GM18868 (cell line): ENCODE data around the gene ALLC.
"Not testable (repeated sequence)": the region's sequence is repeated elsewhere in the genome, so short reads cannot be mapped to it uniquely, and the experiment has no call there.

Experiments
- ATAC-seq: cut with Tn5 transposase; IDR thresholded peaks from one replicate; pipeline ENCODE4 v1.9.1; 2021; ENCODE audit warnings: mild to moderate bottlenecking, moderate library complexity; ENCODE audit not compliant: unreplicated experiment

The ALLC gene

GRCh38 chr2:3654011-3654410 lies 4.0 kb upstream of the ALLC start:
- no peak for ATAC-seq

DNA sequence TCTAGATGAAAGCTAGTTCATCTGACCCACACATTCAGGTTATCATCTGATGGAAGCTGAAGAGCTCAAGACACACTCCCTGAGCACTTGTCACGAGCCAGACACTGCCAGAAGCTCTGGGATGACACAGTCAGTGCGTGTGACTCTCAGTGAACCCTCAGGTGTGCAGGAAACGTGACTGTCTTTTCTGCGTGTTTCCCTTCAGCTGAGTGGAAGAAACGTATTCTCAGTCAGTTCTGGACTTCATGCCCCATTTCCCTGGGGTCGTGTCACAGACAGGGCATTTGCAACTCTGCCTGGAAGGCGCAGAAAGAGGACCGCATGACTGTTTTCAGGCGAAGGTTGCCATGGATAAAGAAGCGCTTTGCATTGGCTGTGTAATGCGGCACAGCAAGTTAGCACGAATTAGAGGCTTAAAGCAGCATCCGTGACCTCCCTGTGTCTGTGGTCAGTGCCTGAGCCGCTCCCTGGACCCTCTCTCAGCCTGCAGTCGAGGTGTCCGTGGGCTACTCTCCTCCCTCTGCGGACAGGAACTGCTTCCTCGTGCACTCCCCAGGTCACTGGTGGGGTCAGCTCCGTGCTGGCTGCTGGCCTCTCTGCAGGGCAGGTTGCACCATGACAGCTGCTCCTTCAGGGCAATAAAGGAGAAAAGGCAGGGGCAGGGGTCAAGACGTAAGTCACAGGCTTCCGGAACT lies 3.3 kb upstream of the ALLC start:
- no peak for ATAC-seq

GRCh38 chr2:3655871-3656761 lies 1.9 kb upstream of the ALLC start:
- no peak for ATAC-seq

GRCh38 chr2:3656762-3657721 lies 958 bp upstream of the ALLC start:
- ATAC-seq, result no peak

DNA sequence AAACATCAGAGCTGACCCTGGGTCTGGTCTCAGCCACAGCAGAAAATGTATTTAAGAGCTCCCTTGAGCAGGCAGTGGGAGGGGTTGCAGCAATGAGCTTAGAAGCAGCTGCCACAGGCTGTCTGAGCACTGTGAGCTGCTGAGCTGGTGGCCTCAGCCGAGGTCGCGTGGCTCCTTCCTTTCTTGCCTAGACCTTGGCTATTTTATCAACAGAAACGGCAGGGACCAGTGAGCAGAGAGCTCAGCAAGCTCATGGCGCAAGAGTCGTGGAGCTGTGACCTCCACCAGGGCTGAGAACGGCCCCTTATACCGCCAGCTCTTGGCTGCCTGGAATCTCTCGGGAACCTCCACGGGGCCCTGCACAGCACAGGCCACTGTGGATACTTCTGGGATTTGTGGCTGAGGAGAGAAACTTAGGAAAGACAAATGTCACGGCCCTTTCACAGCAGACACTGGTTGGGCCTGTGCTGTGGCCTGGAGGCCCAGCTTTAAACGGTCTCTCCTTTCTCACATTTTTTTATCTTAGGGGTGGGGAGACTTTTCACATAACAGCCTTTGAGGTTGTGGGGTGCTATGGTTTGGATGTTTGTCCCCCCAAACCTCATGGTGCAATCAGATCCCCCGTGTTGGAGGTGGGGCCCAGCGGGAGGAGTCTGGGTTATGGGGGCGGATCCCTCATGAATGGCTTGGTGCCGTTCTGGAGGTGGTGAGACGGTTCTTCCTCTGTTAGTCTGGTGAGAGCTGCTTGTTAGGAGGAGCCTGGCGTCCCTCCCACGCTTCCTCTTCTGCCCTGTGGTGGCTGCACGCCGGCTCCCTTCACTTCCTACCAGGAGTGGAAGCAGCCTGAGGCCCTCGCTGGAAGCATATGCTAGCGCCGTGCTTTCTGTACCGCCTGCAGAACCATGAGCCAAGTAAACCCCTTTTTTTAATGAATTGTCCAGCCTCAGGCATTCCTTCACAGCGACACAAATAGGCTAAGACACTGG lies 1.7 kb downstream of the ALLC start:
- no peak for ATAC-seq

GRCh38 chr2:3660640-3661039 lies 2.6 kb downstream of the ALLC start:
- not testable (repeated sequence) for ATAC-seq

- no peak for ATAC-seq
These were observed 3.2 kb downstream of the ALLC start for GRCh38 chr2:3661149-3661660.

DNA sequence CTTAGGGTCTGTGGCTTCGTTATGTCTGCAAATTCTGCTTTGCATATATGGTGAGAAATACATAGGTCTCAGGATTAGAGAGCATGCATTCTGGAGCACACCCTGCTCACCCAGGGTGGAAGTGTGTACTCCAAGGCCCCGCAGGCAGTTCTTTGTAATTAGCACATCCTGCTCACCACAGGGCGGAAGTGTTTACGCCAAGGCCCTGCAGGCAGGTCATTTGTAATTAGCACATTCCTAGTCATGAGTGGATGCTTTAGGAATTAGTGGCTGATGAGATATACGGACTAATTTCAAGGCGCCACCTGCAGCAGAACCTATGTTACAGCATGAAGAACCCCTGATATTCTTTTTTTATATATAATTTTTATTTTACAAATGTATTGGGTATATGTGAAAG lies 4.2 kb downstream of the ALLC start:
- ATAC-seq, result no peak

DNA sequence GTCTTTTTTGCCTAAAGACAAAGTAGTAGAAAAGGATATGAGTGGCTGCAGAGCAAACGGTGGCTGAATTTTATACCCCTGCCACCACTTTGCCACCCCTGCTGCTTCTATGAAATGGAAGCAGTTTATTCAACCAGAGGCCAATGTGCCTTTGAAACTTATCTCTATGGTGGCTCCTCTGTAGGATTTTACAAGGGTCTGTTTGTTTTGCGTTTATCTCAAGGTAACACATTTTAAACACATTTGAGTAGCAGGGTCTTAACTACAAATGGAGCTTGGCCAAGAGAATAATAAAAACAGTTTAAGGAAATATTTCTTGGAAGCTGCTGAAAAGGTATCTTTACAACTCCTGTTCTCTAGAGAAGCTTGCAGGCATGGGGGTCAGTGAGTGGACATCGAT lies 6.1 kb downstream of the ALLC start:
- no peak for ATAC-seq

DNA sequence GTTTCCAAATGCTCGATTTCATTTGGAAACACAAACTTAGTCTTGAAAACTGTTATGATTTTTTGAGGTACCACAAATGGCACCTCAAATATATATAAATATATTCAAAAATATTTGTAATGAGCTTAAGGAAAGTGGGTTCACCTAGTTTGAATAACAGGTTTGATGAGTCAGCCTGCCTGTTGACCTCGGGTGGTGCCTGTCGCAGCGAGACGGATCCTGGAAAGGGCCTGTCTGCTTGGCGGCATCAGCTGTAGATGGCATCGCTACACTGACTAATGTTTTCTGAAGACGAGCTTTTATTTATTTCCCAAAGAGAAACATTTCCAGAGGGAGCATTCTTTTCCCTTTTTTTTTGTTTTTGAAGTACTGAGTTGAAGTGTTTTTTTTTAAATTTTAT lies 6.9 kb downstream of the ALLC start:
- no peak for ATAC-seq

DNA sequence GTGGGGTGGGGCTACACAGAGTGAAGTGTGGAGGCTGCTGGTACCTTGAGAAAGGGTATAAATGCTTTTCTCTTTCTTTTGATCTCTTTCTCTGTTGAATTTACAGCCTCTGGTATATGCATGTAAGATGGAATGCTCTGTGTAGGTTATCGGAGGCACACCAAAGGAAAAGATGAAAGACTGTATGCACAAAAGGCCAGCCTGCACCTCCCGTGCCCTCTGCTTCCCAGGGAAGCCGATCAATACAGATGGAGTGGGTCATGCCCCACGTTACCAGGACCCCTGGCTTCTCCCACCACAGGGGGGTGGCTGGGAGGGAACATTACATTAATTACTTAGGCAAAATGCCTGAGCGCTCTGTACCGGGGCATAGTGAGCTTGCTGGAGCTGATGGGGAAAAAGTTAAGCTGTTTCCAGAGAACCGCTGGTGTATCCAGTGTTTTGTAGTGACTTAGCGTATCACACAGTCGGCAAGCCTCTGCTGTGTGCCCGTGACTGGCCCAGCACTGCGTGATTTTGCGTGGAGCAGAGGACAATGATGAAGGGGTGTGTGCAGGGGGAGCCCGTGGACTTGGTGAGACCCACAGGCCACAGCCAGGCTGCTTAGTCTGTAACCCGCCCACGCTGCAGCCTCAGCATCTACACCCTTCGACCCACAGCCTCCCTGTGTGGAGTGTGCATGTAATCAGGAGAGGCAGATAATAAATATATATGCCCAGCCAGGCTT lies 8.0 kb downstream of the ALLC start:
- no peak for ATAC-seq

GRCh38 chr2:3666613-3666975 lies 8.6 kb downstream of the ALLC start:
- ATAC-seq, result no peak

DNA sequence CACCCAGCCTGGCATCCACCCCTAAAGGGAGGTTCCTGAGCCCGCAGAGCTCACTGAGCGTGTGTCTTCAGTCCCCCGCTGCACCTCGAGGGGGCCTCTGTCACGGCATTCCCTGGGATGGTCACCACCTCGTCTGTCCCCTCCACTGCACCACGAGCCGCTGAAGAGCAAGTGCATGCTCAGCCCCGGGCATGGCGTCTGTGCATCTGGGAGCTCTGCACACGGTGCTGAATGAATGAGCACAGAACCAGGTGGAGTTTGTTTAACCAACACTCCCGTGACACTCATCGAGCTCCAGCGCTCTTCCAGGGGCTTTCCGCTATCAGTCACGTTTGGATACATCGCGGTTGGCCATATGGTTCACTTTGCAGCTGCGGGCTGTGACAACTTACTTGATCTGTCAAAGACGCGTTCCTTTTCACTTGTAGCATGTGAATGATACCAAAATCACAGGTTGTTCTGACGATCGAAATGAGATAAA lies 9.2 kb downstream of the ALLC start:
- no peak for ATAC-seq

DNA sequence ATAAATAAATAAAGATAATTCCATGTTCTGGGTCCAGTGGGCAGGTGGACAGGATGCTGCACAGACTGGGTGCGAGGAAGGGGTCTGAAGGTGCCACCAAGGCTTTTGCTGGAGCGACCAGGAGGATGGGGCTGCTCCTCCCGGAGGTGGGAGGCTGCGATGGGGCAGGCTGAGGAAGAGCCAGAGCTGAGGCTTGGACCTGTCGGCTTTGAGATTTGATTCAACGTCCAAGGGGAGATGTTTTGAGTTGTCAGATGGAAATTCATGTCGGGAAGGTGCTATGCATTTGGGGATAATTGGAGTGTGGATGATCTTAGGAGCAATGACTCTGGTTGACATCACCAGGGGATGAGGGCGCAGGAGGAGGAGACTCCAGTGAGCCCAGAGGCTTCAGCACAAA lies 11.7 kb downstream of the ALLC start:
- no peak for ATAC-seq

- ATAC-seq, result no peak
These were observed 12.4 kb downstream of the ALLC start for GRCh38 chr2:3670376-3670775.

DNA sequence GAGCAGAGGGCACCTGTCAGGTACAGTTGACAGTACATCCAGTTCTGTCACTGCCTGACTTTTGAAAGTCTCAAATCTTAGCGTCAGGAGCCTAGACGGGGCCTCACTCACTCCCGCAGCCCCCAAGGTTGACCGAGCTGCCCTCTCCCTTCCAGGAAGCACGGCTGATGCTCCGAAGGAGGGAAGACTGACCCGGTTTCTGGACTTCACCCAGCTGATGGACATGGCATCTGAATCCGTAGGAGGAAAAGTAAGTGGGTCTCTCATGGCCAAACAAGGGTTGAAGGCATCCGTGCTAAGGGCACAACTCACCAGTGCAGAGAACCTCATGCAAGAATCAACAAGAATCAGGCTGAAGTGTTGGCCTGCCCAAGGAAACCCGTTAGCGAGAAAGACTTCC lies 12.9 kb downstream of the ALLC start:
- no peak for ATAC-seq

- no peak for ATAC-seq
These were observed 15.1 kb downstream of the ALLC start for GRCh38 chr2:3672861-3673678.
